H1 (cell line): ENCODE results near the gene MMP26.

ENCODE experiments used
- BRCA1 ChIP-seq: IDR thresholded peaks from 2 replicates; pipeline ENCODE4 v1.6.1; 2012; ENCODE audit warnings: low read depth, low read length, improper control_type of control experiment
- CEBPB ChIP-seq: IDR thresholded peaks from 2 replicates; pipeline ENCODE4 v1.6.1; 2012; ENCODE audit warnings: low read depth, low read length
- CTCF ChIP-seq, 3 experiments: IDR thresholded peaks; 1 replicate in 2 of 3; 2 replicates in 1 of 3; pipeline versions ENCODE4 v1.5.1 to v1.6.1; 2011; ENCODE audit warnings: low read length in 3 of 3, mild to moderate bottlenecking in 3 of 3, inconsistent platforms in 2 of 3, low read depth in 1 of 3, moderate library complexity in 1 of 3; ENCODE audit not compliant: insufficient read depth in 1 of 3; ENCODE audit errors: control extremely low read depth in 1 of 3
- EGR1 ChIP-seq: IDR thresholded peaks from 2 replicates; pipeline ENCODE4 v1.6.1; 2011; ENCODE audit warnings: low read depth, low read length, borderline replicate concordance
- EP300 ChIP-seq, 2 experiments: IDR thresholded peaks; 1 replicate in 1 of 2; 2 replicates in 1 of 2; pipeline ENCODE4 v1.6.1; 2011 to 2012; ENCODE audit warnings: low read depth in 2 of 2, low read length in 2 of 2, mild to moderate bottlenecking in 2 of 2, borderline replicate concordance in 1 of 2, inconsistent platforms in 1 of 2, moderate library complexity in 1 of 2
- MAFK ChIP-seq: IDR thresholded peaks from 2 replicates; pipeline ENCODE4 v1.6.1; 2012; ENCODE audit warnings: low read depth, mild to moderate bottlenecking, improper control_type of control experiment, low read length
- POLR2AphosphoS5 ChIP-seq: IDR thresholded peaks from 2 replicates; pipeline ENCODE4 v1.6.1; 2011; ENCODE audit warnings: low read depth, low read length
- TAF1 ChIP-seq: IDR thresholded peaks from 2 replicates; pipeline ENCODE4 v1.6.1; 2011; ENCODE audit warnings: mild to moderate bottlenecking, low read depth, low read length
- YY1 ChIP-seq: IDR thresholded peaks from 2 replicates; pipeline ENCODE4 v1.6.1; 2011; ENCODE audit warnings: low read depth, mild to moderate bottlenecking, low read length

- no peak for TF ChIP-seq POLR2AphosphoS5
- no peak for TF ChIP-seq MAFK
- no peak for TF ChIP-seq YY1
- no peak for TF ChIP-seq CTCF (IDR thresholded peaks at IDR 0.05; ENCODE audit: control extremely low read depth in 1 of 3, insufficient read depth in 1 of 3, low read depth in 1 of 3, low read length in 3 of 3)
- no peak for TF ChIP-seq CEBPB
- no peak for TF ChIP-seq TAF1
- TF ChIP-seq EP300 (IDR thresholded peaks at IDR 0.05; ENCODE audit: borderline replicate concordance in 1 of 2, low read depth in 2 of 2, low read length in 2 of 2), result no peak
- no peak for TF ChIP-seq BRCA1
- no peak for TF ChIP-seq EGR1
These were observed 46.6 kb downstream of the MMP26 start for GRCh38 chr11:4751201-4751600.
